ENCODE measurements around the gene SYNC. TPM values are rescaled to one million over a fixed set of nuclear protein-coding genes. Genes with fewer than 3 reads are reported as not detected.

The SYNC gene
- total and polyA plus RNA-seq, 2 experiments from 2014 or later: not detected

DNA sequence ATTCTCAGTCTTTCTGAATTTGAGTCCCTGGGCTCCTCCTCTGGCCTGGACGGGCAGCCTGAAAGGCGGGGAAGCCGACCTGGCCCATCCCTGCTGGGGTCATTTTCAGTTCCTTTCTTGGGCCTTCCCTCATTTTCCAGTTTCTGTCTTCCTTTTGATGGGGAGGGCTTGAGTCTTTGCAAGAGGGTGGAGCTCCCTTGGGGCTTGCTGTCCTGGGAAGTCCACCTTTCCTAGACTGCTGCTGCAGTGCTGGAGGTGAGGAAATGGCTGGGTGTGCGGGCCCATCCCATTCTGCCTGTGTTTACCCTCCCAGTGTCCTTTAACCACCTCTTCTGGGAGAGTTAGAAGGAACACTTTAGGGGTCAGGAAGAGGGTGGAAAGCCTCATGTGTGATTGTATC is 40.4 kb upstream of the SYNC start:
- peaks cover 13% of the 10 kb centered on the region for H3K4me1 ChIP-seq (ENCODE audit: insufficient read depth)
- no peaks in the 10 kb centered on the region for H3K9me3 Mint-ChIP-seq
- peaks cover 30% of the 10 kb centered on the region for H3K27me3 Mint-ChIP-seq (ENCODE audit: insufficient read depth, low read depth, poor library complexity)
- H3K4me2 ChIP-seq: peak overlapping the region; percentile 90
- H3K36me3 ChIP-seq (ENCODE audit: insufficient read depth): no peaks in the 10 kb centered on the region
- H3K27me3 ChIP-seq (ENCODE audit: insufficient read depth): peaks cover 19% of the 10 kb centered on the region
- H3K4me3 ChIP-seq: peak overlapping the region; percentile 81
- H2AFZ ChIP-seq: peak overlapping the region; percentile 56; the same call in 1 of the 2 replicates
- H3K27ac Mint-ChIP-seq: no peak overlapping the region
- H3K4me1 Mint-ChIP-seq: peaks cover 17% of the 10 kb centered on the region
- no peaks in the 10 kb centered on the region for H3K9me2 ChIP-seq (ENCODE audit: insufficient read depth)
- H3F3A ChIP-seq (replicated peaks; ENCODE audit: low read depth): peaks cover 20% of the 10 kb centered on the region
- peak overlapping the region; percentile 74 for H3K4me3 Mint-ChIP-seq
- peak; percentile 7 for ATAC-seq
- H3K36me3 Mint-ChIP-seq (ENCODE audit: low read depth): no peaks in the 10 kb centered on the region
- H3K27ac ChIP-seq (ENCODE audit: low read depth): 0 out of 2 replicates have a peak overlapping the region, but pooled peaks have one; percentile 26
- TF ChIP-seq NANOG (IDR thresholded peaks at IDR 0.05; ENCODE audit: borderline replicate concordance): no peak
- TF ChIP-seq, protein P1, sequence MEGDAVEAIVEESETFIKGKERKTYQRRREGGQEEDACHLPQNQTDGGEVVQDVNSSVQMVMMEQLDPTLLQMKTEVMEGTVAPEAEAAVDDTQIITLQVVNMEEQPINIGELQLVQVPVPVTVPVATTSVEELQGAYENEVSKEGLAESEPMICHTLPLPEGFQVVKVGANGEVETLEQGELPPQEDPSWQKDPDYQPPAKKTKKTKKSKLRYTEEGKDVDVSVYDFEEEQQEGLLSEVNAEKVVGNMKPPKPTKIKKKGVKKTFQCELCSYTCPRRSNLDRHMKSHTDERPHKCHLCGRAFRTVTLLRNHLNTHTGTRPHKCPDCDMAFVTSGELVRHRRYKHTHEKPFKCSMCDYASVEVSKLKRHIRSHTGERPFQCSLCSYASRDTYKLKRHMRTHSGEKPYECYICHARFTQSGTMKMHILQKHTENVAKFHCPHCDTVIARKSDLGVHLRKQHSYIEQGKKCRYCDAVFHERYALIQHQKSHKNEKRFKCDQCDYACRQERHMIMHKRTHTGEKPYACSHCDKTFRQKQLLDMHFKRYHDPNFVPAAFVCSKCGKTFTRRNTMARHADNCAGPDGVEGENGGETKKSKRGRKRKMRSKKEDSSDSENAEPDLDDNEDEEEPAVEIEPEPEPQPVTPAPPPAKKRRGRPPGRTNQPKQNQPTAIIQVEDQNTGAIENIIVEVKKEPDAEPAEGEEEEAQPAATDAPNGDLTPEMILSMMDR (conservative IDR thresholded peaks at IDR 0.05; ENCODE audit: low read depth in 2 of 2): no peak
- TF ChIP-seq EZH2phosphoT487 (IDR thresholded peaks at IDR 0.05; ENCODE audit: unreplicated experiment): no peak
- no peak for TF ChIP-seq ZNF114 (CRISPR knock-in tag; IDR thresholded peaks at IDR 0.05)
- TF ChIP-seq, protein P2, sequence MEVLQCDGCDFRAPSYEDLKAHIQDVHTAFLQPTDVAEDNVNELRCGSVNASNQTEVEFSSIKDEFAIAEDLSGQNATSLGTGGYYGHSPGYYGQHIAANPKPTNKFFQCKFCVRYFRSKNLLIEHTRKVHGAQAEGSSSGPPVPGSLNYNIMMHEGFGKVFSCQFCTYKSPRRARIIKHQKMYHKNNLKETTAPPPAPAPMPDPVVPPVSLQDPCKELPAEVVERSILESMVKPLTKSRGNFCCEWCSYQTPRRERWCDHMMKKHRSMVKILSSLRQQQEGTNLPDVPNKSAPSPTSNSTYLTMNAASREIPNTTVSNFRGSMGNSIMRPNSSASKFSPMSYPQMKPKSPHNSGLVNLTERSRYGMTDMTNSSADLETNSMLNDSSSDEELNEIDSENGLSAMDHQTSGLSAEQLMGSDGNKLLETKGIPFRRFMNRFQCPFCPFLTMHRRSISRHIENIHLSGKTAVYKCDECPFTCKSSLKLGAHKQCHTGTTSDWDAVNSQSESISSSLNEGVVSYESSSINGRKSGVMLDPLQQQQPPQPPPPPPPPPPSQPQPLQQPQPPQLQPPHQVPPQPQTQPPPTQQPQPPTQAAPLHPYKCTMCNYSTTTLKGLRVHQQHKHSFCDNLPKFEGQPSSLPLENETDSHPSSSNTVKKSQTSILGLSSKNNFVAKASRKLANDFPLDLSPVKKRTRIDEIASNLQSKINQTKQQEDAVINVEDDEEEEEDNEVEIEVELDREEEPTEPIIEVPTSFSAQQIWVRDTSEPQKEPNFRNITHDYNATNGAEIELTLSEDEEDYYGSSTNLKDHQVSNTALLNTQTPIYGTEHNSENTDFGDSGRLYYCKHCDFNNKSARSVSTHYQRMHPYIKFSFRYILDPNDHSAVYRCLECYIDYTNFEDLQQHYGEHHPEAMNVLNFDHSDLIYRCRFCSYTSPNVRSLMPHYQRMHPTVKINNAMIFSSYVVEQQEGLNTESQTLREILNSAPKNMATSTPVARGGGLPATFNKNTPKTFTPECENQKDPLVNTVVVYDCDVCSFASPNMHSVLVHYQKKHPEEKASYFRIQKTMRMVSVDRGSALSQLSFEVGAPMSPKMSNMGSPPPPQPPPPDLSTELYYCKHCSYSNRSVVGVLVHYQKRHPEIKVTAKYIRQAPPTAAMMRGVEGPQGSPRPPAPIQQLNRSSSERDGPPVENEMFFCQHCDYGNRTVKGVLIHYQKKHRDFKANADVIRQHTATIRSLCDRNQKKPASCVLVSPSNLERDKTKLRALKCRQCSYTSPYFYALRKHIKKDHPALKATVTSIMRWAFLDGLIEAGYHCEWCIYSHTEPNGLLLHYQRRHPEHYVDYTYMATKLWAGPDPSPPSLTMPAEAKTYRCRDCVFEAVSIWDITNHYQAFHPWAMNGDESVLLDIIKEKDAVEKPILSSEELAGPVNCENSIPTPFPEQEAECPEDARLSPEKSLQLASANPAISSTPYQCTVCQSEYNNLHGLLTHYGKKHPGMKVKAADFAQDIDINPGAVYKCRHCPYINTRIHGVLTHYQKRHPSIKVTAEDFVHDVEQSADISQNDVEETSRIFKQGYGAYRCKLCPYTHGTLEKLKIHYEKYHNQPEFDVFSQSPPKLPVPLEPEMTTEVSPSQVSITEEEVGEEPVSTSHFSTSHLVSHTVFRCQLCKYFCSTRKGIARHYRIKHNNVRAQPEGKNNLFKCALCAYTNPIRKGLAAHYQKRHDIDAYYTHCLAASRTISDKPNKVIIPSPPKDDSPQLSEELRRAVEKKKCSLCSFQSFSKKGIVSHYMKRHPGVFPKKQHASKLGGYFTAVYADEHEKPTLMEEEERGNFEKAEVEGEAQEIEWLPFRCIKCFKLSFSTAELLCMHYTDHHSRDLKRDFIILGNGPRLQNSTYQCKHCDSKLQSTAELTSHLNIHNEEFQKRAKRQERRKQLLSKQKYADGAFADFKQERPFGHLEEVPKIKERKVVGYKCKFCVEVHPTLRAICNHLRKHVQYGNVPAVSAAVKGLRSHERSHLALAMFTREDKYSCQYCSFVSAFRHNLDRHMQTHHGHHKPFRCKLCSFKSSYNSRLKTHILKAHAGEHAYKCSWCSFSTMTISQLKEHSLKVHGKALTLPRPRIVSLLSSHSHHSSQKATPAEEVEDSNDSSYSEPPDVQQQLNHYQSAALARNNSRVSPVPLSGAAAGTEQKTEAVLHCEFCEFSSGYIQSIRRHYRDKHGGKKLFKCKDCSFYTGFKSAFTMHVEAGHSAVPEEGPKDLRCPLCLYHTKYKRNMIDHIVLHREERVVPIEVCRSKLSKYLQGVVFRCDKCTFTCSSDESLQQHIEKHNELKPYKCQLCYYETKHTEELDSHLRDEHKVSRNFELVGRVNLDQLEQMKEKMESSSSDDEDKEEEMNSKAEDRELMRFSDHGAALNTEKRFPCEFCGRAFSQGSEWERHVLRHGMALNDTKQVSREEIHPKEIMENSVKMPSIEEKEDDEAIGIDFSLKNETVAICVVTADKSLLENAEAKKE (CRISPR knock-in tag; IDR thresholded peaks at IDR 0.05): no peak
- TF ChIP-seq POLR2AphosphoS5 (IDR thresholded peaks at IDR 0.05; ENCODE audit: low read depth): no peak
- no peak for TF ChIP-seq EZH2 (IDR thresholded peaks at IDR 0.05; ENCODE audit: low read depth, unreplicated experiment)
- TF ChIP-seq CREB1 (CRISPR knock-in tag; IDR thresholded peaks at IDR 0.05; ENCODE audit: low read depth): no peak
- TF ChIP-seq STAT1 (IDR thresholded peaks at IDR 0.05; ENCODE audit: unreplicated experiment): no peak
- TF ChIP-seq, protein P3, sequence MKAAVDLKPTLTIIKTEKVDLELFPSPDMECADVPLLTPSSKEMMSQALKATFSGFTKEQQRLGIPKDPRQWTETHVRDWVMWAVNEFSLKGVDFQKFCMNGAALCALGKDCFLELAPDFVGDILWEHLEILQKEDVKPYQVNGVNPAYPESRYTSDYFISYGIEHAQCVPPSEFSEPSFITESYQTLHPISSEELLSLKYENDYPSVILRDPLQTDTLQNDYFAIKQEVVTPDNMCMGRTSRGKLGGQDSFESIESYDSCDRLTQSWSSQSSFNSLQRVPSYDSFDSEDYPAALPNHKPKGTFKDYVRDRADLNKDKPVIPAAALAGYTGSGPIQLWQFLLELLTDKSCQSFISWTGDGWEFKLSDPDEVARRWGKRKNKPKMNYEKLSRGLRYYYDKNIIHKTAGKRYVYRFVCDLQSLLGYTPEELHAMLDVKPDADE (IDR thresholded peaks at IDR 0.05): no peak
- no peak for TF ChIP-seq JUNB (IDR thresholded peaks at IDR 0.05; ENCODE audit: unreplicated experiment)
- TF ChIP-seq, protein P4, sequence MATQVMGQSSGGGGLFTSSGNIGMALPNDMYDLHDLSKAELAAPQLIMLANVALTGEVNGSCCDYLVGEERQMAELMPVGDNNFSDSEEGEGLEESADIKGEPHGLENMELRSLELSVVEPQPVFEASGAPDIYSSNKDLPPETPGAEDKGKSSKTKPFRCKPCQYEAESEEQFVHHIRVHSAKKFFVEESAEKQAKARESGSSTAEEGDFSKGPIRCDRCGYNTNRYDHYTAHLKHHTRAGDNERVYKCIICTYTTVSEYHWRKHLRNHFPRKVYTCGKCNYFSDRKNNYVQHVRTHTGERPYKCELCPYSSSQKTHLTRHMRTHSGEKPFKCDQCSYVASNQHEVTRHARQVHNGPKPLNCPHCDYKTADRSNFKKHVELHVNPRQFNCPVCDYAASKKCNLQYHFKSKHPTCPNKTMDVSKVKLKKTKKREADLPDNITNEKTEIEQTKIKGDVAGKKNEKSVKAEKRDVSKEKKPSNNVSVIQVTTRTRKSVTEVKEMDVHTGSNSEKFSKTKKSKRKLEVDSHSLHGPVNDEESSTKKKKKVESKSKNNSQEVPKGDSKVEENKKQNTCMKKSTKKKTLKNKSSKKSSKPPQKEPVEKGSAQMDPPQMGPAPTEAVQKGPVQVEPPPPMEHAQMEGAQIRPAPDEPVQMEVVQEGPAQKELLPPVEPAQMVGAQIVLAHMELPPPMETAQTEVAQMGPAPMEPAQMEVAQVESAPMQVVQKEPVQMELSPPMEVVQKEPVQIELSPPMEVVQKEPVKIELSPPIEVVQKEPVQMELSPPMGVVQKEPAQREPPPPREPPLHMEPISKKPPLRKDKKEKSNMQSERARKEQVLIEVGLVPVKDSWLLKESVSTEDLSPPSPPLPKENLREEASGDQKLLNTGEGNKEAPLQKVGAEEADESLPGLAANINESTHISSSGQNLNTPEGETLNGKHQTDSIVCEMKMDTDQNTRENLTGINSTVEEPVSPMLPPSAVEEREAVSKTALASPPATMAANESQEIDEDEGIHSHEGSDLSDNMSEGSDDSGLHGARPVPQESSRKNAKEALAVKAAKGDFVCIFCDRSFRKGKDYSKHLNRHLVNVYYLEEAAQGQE (IDR thresholded peaks at IDR 0.05; ENCODE audit: unreplicated experiment): no peak
- no peak for TF ChIP-seq ZNF331 (CRISPR knock-in tag; IDR thresholded peaks at IDR 0.05; ENCODE audit: low read depth)
- DNase-seq (ENCODE audit: low spot score): no peak
- H4K20me1 ChIP-seq (replicated peaks; ENCODE audit: insufficient read depth): no peaks in the 10 kb centered on the region
- no peaks in the 10 kb centered on the region for H3K79me2 ChIP-seq (replicated peaks; ENCODE audit: insufficient read depth)
